ENCODE results near the gene NCEH1.
"Not testable (repeated sequence)": the region's sequence is repeated elsewhere in the genome, so short reads cannot be mapped to it uniquely, and the experiment has no call there.

GRCh38 chr3:172760416-172760815, 49.5 kb upstream of the NCEH1 start:
- TF ChIP-seq CTCF (IDR thresholded peaks at IDR 0.05; ENCODE audit: low read depth, low read length, poor library complexity, severe bottlenecking); EZH2phosphoT487 (IDR thresholded peaks at IDR 0.05; ENCODE audit: borderline replicate concordance, low read length): not testable (repeated sequence)

Measured in DOHH2 (cell line).